IMR-90 (cell line): ENCODE results near the gene BAG1.

ENCODE experiments used
- FOS ChIP-seq: fragments of 150-350 bp; IDR thresholded peaks from 2 replicates; pipeline ENCODE4 v1.6.1; 2016; ENCODE audit warnings: low read depth, low read length
- MAZ ChIP-seq: IDR thresholded peaks from 2 replicates; pipeline ENCODE4 v1.6.1; 2012; ENCODE audit warnings: low read depth, mild to moderate bottlenecking, low read length, improper control_type of control experiment, moderate library complexity, borderline replicate concordance
- MXI1 ChIP-seq: IDR thresholded peaks from 2 replicates; pipeline ENCODE4 v1.6.1; 2012; ENCODE audit warnings: low read depth, mild to moderate bottlenecking, low read length, moderate library complexity, borderline replicate concordance
- RAD21 ChIP-seq: IDR thresholded peaks from 2 replicates; pipeline ENCODE4 v1.6.1; 2012; ENCODE audit warnings: low read length, improper control_type of control experiment
- TF ChIP-seq, protein P1 (sequence below): conservative IDR thresholded peaks from 2 replicates; pipeline ENCODE4 v1.5.1; 2012; ENCODE audit warnings: mild to moderate bottlenecking, low read depth, low read length, improper control_type of control experiment

GRCh38 chr9:33300546-33300945 is 36.0 kb upstream of the BAG1 start:
- TF ChIP-seq, protein P1, sequence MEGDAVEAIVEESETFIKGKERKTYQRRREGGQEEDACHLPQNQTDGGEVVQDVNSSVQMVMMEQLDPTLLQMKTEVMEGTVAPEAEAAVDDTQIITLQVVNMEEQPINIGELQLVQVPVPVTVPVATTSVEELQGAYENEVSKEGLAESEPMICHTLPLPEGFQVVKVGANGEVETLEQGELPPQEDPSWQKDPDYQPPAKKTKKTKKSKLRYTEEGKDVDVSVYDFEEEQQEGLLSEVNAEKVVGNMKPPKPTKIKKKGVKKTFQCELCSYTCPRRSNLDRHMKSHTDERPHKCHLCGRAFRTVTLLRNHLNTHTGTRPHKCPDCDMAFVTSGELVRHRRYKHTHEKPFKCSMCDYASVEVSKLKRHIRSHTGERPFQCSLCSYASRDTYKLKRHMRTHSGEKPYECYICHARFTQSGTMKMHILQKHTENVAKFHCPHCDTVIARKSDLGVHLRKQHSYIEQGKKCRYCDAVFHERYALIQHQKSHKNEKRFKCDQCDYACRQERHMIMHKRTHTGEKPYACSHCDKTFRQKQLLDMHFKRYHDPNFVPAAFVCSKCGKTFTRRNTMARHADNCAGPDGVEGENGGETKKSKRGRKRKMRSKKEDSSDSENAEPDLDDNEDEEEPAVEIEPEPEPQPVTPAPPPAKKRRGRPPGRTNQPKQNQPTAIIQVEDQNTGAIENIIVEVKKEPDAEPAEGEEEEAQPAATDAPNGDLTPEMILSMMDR, result no peak
- no peak for TF ChIP-seq MAZ
- TF ChIP-seq RAD21, result no peak
- TF ChIP-seq FOS, result no peak
- TF ChIP-seq MXI1, result no peak
